BJ (cell line): ENCODE results near the gene PIAS1. TPM values are rescaled to one million over a fixed set of nuclear protein-coding genes. Genes with fewer than 3 reads are reported as not detected.

Experiments
- CTCF ChIA-PET: fragments of 350-600 bp; formaldehyde crosslinking; extraction: SDS; loops from one replicate; lab custom pipeline; 2021; ENCODE audit warnings: antibody characterized with exemption, inconsistent platforms; lab: Yijun Ruan, JAX
- POLR2A ChIA-PET: fragments of 300-600 bp; sonication (Branson Sonifier 250); formaldehyde crosslinking; extraction: SDS; loops from one replicate; lab custom pipeline; 2021; ENCODE audit warnings: antibody characterized with exemption; lab: Charles Lee
- DNase-seq: peaks from one replicate; pipeline ENCODE4 v3.0.0-alpha.2; 2011; ENCODE audit warnings: low read depth
- H3K27me3 ChIP-seq: 2 replicates; pipeline ENCODE4 v1.6.0; 2011; ENCODE audit warnings: low read length; ENCODE audit not compliant: control insufficient read depth, insufficient read depth
- H3K36me3 ChIP-seq: 2 replicates; pipeline ENCODE4 v1.5.1; 2011; ENCODE audit warnings: low read length; ENCODE audit not compliant: control insufficient read depth, insufficient read depth
- H3K4me3 ChIP-seq: 2 replicates; pipeline ENCODE4 v1.5.1; 2011; ENCODE audit warnings: low read depth, mild to moderate bottlenecking, control low read depth, low read length
- polyA plus RNA-seq: library from polyadenylated mRNA; depleted of rRNA; stranded (reverse); fragments of >200 nt; gene quantifications from 2 replicates; pipeline ENCODE4 v1.2.3, GENCODE V29; 2011
- TF ChIP-seq, protein P1 (sequence below): IDR thresholded peaks from 2 replicates; pipeline ENCODE4 v1.5.1; 2011; ENCODE audit warnings: low read depth, mild to moderate bottlenecking, control low read depth, inconsistent platforms, low read length, moderate library complexity; ENCODE audit not compliant: insufficient read depth

Gene PIAS1
- polyA plus RNA-seq, 1 experiment, result 37.4 TPM

- no peaks in the 10 kb centered on the region for H3K27me3 ChIP-seq
- no peaks in the 10 kb centered on the region for H3K36me3 ChIP-seq
- ChIA-PET CTCF (interaction anchor here (0.6 to 0.7 kb wide), 2 partner anchors 10 to 1238 kb away, joined by 3 read pairs; no protein-coding TSS in a partner anchor), POLR2A (no interaction called here)
- TF ChIP-seq, protein P1, sequence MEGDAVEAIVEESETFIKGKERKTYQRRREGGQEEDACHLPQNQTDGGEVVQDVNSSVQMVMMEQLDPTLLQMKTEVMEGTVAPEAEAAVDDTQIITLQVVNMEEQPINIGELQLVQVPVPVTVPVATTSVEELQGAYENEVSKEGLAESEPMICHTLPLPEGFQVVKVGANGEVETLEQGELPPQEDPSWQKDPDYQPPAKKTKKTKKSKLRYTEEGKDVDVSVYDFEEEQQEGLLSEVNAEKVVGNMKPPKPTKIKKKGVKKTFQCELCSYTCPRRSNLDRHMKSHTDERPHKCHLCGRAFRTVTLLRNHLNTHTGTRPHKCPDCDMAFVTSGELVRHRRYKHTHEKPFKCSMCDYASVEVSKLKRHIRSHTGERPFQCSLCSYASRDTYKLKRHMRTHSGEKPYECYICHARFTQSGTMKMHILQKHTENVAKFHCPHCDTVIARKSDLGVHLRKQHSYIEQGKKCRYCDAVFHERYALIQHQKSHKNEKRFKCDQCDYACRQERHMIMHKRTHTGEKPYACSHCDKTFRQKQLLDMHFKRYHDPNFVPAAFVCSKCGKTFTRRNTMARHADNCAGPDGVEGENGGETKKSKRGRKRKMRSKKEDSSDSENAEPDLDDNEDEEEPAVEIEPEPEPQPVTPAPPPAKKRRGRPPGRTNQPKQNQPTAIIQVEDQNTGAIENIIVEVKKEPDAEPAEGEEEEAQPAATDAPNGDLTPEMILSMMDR, result no peak
- DNase-seq, result no peak
- H3K4me3 ChIP-seq, result peak overlapping the region; percentile 33
Observed at GRCh38 chr15:68114356-68114755, 60.2 kb downstream of the PIAS1 start.

DNA sequence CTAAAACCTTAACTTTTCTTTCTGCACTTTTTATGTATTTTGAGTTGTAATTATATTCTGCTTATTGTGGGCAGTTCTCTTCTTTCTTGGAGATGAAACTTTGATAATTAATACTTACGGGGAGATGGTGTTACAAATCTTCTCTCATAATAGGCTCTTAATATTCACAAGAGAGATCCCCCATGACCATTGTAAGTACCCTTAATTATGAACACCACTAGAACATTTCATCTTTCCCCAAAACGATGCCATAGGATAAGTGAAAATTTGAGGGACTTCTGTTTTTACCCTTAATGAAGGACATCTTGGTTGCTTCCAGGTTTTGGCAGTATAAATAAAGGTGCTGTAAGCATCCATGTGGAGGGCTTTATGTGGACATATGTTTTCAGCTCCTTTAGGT is 60.7 kb downstream of the PIAS1 start:
- Histone ChIP-seq H3K27me3 (no peaks in the 10 kb centered on the region), H3K4me3 (peak overlapping the region; percentile 33), H3K36me3 (no peaks in the 10 kb centered on the region)
- no peak for DNase-seq
- TF ChIP-seq, protein P1, result no peak
- ChIA-PET CTCF (no interaction called here), POLR2A (no interaction called here)

GRCh38 chr15:68124700-68125099 is 70.6 kb downstream of the PIAS1 start:
- H3K4me3 ChIP-seq, result no peak overlapping the region
- TF ChIP-seq, protein P1, result no peak
- CTCF ChIA-PET, result no interaction called here

DNA sequence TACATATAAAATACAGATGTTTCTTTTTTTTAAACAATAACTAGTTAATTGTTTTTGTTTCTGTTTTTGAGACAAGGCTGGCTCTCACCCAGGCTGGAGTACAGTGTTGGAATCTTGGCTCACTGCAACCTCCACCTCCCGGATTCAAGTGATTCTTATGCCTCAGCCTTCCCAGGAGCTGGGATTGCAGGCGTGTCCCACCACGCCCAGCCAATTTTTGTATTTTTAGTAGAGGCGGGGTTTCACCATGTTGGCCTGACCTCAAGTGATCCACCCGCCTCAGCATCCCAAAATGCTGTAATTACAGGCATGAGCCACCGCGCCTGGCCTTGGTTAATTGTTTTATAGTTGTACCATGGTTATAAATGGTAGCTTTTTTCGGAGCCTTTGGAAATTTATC is 72.3 kb downstream of the PIAS1 start:
- POLR2A ChIA-PET, result no interaction called here
- no peak for DNase-seq
- no peak overlapping the region for H3K4me3 ChIP-seq
- H3K36me3 ChIP-seq, result no peaks in the 10 kb centered on the region
- CTCF ChIA-PET, result interaction anchor here (1.2 kb wide), 1 partner anchor 29 kb away, joined by 5 read pairs; no protein-coding TSS in a partner anchor
- TF ChIP-seq, protein P1, result no peak
- no peaks in the 10 kb centered on the region for H3K27me3 ChIP-seq

More at GRCh38 chr15:68124700-68125099, 70.6 kb downstream of the PIAS1 start:
- DNase-seq, result no peak
- POLR2A ChIA-PET, result no interaction called here
- Histone ChIP-seq H3K27me3 (no peaks in the 10 kb centered on the region), H3K36me3 (no peaks in the 10 kb centered on the region)

DNA sequence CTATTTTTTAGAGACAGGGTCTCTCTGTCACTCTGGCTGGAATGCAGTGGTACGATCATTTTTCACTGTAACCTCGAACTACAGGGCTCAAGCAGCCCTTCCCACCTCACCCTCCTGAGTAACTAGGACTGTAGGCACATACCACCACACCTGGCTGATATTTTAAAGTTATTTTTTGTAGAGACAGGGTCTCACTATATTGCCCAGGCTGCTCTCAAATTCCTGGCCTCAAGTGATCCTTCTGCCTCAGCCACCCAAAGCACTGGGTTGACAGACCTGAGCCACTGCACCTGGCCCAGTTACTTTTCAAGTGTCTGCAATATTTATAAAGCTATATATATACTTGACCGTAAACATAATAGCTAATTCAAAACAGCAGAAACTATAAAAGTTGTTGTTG is 75.0 kb downstream of the PIAS1 start:
- Histone ChIP-seq H3K27me3 (no peaks in the 10 kb centered on the region), H3K36me3 (no peaks in the 10 kb centered on the region), H3K4me3 (no peak overlapping the region)
- ChIA-PET POLR2A (no interaction called here), CTCF (no interaction called here)
- TF ChIP-seq, protein P1, result no peak
- no peak for DNase-seq
